ENCODE measurements around the gene MS4A1. TPM values are rescaled to one million over a fixed set of nuclear protein-coding genes. Genes with fewer than 3 reads are reported as not detected.

MS4A1 gene
- polyA plus RNA-seq, 3 donors, result 0.88 to 8.0 (median 1.3) TPM

- Histone ChIP-seq H3K27me3 (ENCODE audit: control insufficient read depth in 2 of 2, insufficient read depth in 2 of 2, low read length in 2 of 2) (peaks cover 0 to 2% of the 10 kb centered on the region in 2 donors), H3K27ac (ENCODE audit: low read depth in 1 of 2, low read length in 2 of 2) (no peak within 1 kb of the TSS), H4K20me1 (ENCODE audit: insufficient read depth, low read length) (no peaks in the 10 kb centered on the region), H3K79me2 (ENCODE audit: insufficient read depth, low read length) (no peaks in the 10 kb centered on the region), H2AFZ (ENCODE audit: insufficient read depth, low read depth, low read length, poor library complexity, severe bottlenecking) (peak within 1 kb of the TSS; percentile 34), H3K36me3 (replicated peaks in 1 of 2; ENCODE audit: control insufficient read depth in 1 of 2, insufficient read depth in 2 of 2, low read length in 2 of 2) (no peaks in the 10 kb centered on the region), H3K4me1 (ENCODE audit: control insufficient read depth in 1 of 2, insufficient read depth in 2 of 2, low read length in 2 of 2) (no peaks in the 10 kb centered on the region), H3K9me3 (replicated peaks in 1 of 2; ENCODE audit: control insufficient read depth in 1 of 2, insufficient read depth in 1 of 2, low read length in 2 of 2) (no peaks in the 10 kb centered on the region), H3K9ac (ENCODE audit: insufficient read depth, low read length, poor library complexity, severe bottlenecking) (no peak within 1 kb of the TSS), H3K4me2 (replicated peaks; ENCODE audit: extremely low read depth, low read length, poor library complexity, severe bottlenecking) (no peak within 1 kb of the TSS), H3K4me3 (replicated peaks in 1 of 3; ENCODE audit: low read depth in 2 of 3, low read length in 3 of 3) (no peak within 1 kb of the TSS)
- no CpG with 5 or more reads among the region's 5 CpGs for WGBS (ENCODE audit: insufficient coverage)
- Mint-ChIP-seq H3K4me1 (peaks cover 16% of the 10 kb centered on the region), H3K4me3 (no peak within 1 kb of the TSS), H3K27me3 (ENCODE audit: low read depth in 3 of 3) (peaks cover 0 to 2% (median 0%) of the 10 kb centered on the region in 3 donors), H3K9me3 (peaks cover 0 to 3% (median 0%) of the 10 kb centered on the region in 7 donors), H3K36me3 (no peaks in the 10 kb centered on the region), H3K27ac (no peak within 1 kb of the TSS)
- no peak for DNase-seq
- intact Hi-C loops (cut with micrococcal nuclease), result no loop called here
- TF ChIP-seq CTCF (IDR thresholded peaks at IDR 0.05), result no peak
Observed at GRCh38 chr11:60429272-60429671, 26.4 kb upstream of the MS4A1 start, which contains the start of gene MS4A5. TSS of gene MS4A5 (plus strand) at chr11:60429572. CDS start at chr11:60429675, 103 bp downstream.

- 100% methylated on average over 1 of the region's 2 CpGs for WGBS (ENCODE audit: insufficient coverage)
- TF ChIP-seq CTCF (IDR thresholded peaks at IDR 0.05), result no peak
- H3K27ac Mint-ChIP-seq, result no peak overlapping the region
Observed at GRCh38 chr11:60431251-60431650, 24.4 kb upstream of the MS4A1 start.

More at GRCh38 chr11:60431251-60431650, 24.4 kb upstream of the MS4A1 start:
- Histone ChIP-seq H3K9ac (ENCODE audit: insufficient read depth, low read length, poor library complexity, severe bottlenecking) (no peak overlapping the region), H2AFZ (ENCODE audit: insufficient read depth, low read depth, low read length, poor library complexity, severe bottlenecking) (no peak overlapping the region), H3K9me3 (replicated peaks in 1 of 2; ENCODE audit: control insufficient read depth in 1 of 2, insufficient read depth in 1 of 2, low read length in 2 of 2) (no peaks in the 10 kb centered on the region), H3K4me1 (ENCODE audit: control insufficient read depth in 1 of 2, insufficient read depth in 2 of 2, low read length in 2 of 2) (no peaks in the 10 kb centered on the region), H3K27ac (ENCODE audit: low read depth in 1 of 2, low read length in 2 of 2) (no peak overlapping the region), H3K4me2 (replicated peaks; ENCODE audit: extremely low read depth, low read length, poor library complexity, severe bottlenecking) (no peak overlapping the region), H3K79me2 (ENCODE audit: insufficient read depth, low read length) (no peaks in the 10 kb centered on the region), H3K27me3 (ENCODE audit: control insufficient read depth in 2 of 2, insufficient read depth in 2 of 2, low read length in 2 of 2) (peaks cover 0 to 2% of the 10 kb centered on the region in 2 donors), H4K20me1 (ENCODE audit: insufficient read depth, low read length) (no peaks in the 10 kb centered on the region), H3K36me3 (replicated peaks in 1 of 2; ENCODE audit: control insufficient read depth in 1 of 2, insufficient read depth in 2 of 2, low read length in 2 of 2) (no peaks in the 10 kb centered on the region), H3K4me3 (replicated peaks in 1 of 3; ENCODE audit: low read depth in 2 of 3, low read length in 3 of 3) (no peak overlapping the region)
- Mint-ChIP-seq H3K4me3 (no peak overlapping the region), H3K36me3 (no peaks in the 10 kb centered on the region), H3K9me3 (peaks cover 0 to 3% (median 0%) of the 10 kb centered on the region in 7 donors), H3K27me3 (ENCODE audit: low read depth in 3 of 3) (peaks cover 0 to 4% (median 0%) of the 10 kb centered on the region in 3 donors), H3K4me1 (peaks cover 16% of the 10 kb centered on the region)
- no peak for DNase-seq
- intact Hi-C loops (cut with micrococcal nuclease), result no loop called here

All from CD14-positive monocyte (primary cell).